ENCODE results near the gene CNR2.
"Not testable (repeated sequence)": the region's sequence is repeated elsewhere in the genome, so short reads cannot be mapped to it uniquely, and the experiment has no call there.

Gene CNR2

DNA sequence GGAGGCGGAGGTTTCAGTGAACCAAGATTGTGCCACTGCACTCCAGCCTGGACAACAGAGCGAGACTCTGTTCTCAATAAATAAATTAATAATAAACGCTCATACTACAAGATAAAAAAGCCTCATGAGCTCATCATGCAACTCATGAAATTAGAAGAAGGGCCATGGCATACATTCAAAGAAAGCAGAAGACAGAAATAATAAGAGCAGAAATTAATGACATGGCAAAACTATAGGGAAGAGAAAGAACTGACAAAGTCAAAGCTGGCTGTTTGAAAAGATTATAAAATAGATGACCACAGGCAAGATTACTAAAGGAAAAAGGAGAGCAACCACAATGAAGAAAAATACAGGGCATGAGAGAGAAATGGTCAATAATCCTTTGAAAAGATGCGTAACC is 30.4 kb downstream of the CNR2 start:
- Histone ChIP-seq H3K36me3 (ENCODE audit: insufficient read depth, low read length) (no peaks in the 10 kb centered on the region), H3K9ac (ENCODE audit: low read depth, low read length) (no peak overlapping the region), H3K4me1 (ENCODE audit: insufficient read depth, low read length) (no peaks in the 10 kb centered on the region), H3K9me3 (ENCODE audit: control insufficient read depth, insufficient read depth, low read length) (no peaks in the 10 kb centered on the region; the same call in 1 of the 2 replicates)

DNA sequence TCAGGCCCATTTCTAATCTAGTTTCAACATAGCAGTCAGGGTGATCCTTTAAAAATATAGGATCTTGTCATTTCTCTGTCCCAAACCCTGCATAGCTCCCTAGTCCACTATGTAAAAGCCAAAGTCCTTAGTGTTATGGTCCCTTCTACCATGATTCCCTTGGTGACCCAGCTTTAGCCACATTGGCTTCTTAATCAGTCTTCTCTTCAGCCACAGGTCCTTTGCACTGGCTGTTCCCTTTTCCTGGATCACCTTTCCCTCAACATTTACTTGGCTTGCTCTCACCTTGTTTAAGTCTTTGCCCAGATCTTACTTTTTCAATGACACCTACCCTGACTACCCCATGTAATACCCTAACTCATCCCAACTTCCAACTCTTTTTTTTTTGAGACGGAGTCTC is 33.4 kb downstream of the CNR2 start:
- Histone ChIP-seq H3K9ac (ENCODE audit: low read depth, low read length) (no peak overlapping the region), H3K9me3 (ENCODE audit: control insufficient read depth, insufficient read depth, low read length) (no peaks in the 10 kb centered on the region; the same call in 1 of the 2 replicates), H3K4me1 (ENCODE audit: insufficient read depth, low read length) (no peaks in the 10 kb centered on the region), H3K36me3 (ENCODE audit: insufficient read depth, low read length) (no peaks in the 10 kb centered on the region)

DNA sequence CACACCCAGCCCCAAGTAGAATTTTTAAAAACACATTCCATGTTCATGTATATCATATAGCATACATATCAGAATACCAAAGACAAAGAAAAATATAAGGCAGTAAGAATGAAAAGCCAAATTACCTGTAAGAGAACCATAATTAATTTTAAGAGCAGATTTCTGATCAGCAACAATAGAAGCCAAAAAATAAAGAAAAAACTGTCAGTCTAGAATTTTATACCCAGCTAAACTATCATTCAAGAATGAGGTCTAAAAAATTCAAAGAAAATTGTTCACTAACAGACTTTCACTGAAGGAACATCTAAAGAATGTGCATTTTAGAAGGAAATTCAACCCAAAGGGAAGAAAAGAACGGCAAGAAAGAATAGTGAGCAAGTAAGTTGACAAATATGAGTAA is 34.5 kb downstream of the CNR2 start:
- H3K36me3 ChIP-seq (ENCODE audit: insufficient read depth, low read length), result no peaks in the 10 kb centered on the region
- no peaks in the 10 kb centered on the region; the same call in 1 of the 2 replicates for H3K9me3 ChIP-seq (ENCODE audit: control insufficient read depth, insufficient read depth, low read length)
- H3K9ac ChIP-seq (ENCODE audit: low read depth, low read length), result no peak overlapping the region
- H3K4me1 ChIP-seq (ENCODE audit: insufficient read depth, low read length), result no peaks in the 10 kb centered on the region

DNA sequence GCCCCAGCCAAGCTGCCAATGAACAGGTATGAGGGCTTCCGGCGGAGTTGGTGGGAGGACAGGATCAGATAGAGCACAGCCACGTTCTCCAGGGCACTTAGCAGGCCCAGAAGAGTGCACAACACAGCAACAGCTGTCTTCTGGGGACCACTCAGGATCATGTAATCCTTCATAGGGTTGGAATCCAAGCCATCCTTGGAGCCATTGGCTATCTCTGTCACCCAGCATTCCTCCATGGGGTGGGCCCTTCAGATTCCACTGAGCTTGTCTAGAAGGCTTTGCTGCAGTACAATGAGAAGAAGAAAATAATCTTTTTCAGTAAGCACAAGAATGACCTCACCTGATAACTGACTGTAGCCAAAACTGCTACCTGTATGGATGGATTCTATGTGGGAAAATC is 37.8 kb downstream of the CNR2 start:
- H3K9me3 ChIP-seq (ENCODE audit: control insufficient read depth, insufficient read depth, low read length), result no peaks in the 10 kb centered on the region; the same call in 1 of the 2 replicates
- no peak overlapping the region for H3K9ac ChIP-seq (ENCODE audit: low read depth, low read length)
- no peaks in the 10 kb centered on the region for H3K4me1 ChIP-seq (ENCODE audit: insufficient read depth, low read length)
- no peaks in the 10 kb centered on the region for H3K36me3 ChIP-seq (ENCODE audit: insufficient read depth, low read length)

DNA sequence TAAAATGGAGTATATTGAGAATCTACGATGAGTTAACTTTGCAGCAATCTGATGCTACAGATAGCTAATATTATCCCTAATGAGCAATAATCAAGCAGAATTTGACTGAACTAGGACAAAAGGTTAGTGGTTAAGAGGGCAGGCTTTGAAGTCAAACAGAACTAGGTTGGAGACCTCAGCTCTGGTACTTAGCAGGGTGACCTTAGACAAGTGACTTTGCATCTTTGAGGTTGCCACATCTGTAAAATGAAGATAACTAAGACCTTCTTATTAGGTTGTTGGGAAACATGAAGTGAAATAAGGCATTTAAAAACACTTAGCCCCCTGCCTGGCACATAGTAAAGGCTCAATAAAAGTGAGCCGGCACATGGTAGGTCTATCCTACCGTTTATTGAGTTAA is 40.7 kb downstream of the CNR2 start:
- Histone ChIP-seq H3K4me1 (ENCODE audit: insufficient read depth, low read length) (no peaks in the 10 kb centered on the region), H3K9ac (ENCODE audit: low read depth, low read length) (no peak overlapping the region), H3K9me3 (ENCODE audit: control insufficient read depth, insufficient read depth, low read length) (no peaks in the 10 kb centered on the region), H3K36me3 (ENCODE audit: insufficient read depth, low read length) (no peaks in the 10 kb centered on the region)

DNA sequence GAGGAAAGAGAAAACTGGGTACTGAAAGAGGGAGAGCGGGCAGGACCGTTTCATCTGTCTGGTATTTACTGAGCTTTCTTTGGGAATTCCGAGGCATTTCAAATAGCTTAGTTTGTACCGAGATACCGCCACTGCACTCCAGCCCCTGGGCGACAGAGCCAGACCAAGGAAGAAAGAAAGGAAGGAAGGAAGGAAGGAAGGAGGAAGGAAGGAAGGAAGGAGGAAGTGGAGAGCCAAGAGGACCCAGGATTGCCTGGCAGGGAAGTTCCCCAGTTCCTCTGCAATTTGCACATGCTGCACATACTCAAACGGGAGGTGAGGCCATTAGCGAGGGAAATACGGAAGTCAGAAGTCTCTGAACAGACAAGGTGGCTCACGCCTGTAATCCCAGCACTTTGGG is 44.1 kb downstream of the CNR2 start:
- Histone ChIP-seq H3K9me3 (ENCODE audit: control insufficient read depth, insufficient read depth, low read length) (no peaks in the 10 kb centered on the region), H3K4me1 (ENCODE audit: insufficient read depth, low read length) (no peaks in the 10 kb centered on the region), H3K9ac (ENCODE audit: low read depth, low read length) (peak overlapping the region; percentile 83; the same call in 1 of the 2 replicates), H3K36me3 (ENCODE audit: insufficient read depth, low read length) (no peaks in the 10 kb centered on the region)

DNA sequence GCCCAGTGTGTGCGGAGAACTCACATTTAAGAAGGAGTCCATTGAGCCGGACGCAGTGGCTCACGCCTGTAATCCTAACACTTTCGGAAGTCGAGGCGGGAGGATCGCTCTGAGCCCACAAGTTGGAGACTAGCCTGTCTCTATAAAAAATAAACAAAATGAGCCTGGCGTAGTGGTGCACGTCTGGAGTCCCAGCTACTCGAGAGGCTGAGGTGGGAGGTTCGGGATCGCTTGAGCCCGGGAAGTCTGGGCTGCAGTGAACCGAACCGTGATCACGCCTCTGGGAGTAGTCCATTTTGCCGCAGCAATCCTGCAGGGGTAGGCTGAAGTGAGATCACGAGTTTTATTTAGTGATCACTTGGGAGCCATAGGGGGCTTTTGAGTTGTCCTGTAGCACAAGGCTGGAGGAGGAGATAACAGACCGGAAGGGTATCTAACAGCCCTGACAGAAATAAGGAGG is 44.6 kb downstream of the CNR2 start:
- peak overlapping the region; percentile 83; the same call in 1 of the 2 replicates for H3K9ac ChIP-seq (ENCODE audit: low read depth, low read length)
- H3K36me3 ChIP-seq (ENCODE audit: insufficient read depth, low read length), result no peaks in the 10 kb centered on the region
- no peaks in the 10 kb centered on the region for H3K4me1 ChIP-seq (ENCODE audit: insufficient read depth, low read length)
- no peaks in the 10 kb centered on the region for H3K9me3 ChIP-seq (ENCODE audit: control insufficient read depth, insufficient read depth, low read length)

DNA sequence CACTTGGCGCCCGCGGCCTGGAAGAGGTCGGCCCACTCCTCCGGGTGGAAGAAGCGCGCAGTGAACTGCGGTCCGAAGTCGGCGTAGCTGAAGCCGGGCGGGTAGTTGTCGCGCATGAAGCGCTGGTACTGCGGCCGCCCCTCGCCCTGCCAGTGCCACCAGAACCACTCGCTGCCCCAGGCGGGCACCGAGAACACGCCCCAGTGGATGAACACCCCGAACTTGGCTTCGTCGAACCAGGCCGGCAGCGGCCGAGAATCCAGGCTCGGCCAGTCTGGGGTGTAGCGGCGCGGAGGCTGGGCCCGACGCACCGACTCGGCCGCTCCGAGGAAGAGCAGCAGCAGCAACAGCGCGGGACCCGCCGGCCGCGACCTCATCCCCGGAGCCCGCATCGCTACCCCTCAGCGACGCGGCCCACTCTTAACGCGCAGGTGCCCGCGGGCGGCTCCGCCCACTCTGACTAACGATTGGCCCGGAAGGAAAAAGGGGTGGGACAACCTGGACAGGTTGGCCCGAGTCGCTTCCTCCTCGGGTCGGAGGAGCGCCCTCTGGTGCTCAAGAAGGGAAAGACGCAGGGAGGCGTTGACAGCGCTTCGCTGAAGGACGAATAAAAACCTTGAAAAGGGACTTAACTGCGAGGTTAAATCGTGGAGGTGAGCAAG is 45.1 kb downstream of the CNR2 start, which contains the start of gene FUCA1:
Gene FUCA1 (minus strand): TSS at position 396 of the 662 bp plus-strand sequence. CDS start 4 bp downstream, at position 392.
- H3K36me3 ChIP-seq (ENCODE audit: insufficient read depth, low read length), result no peaks in the 10 kb centered on the region
- H3K9ac ChIP-seq (ENCODE audit: low read depth, low read length), result peak within 1 kb of the TSS; percentile 83
- H3K4me1 ChIP-seq (ENCODE audit: insufficient read depth, low read length), result no peaks in the 10 kb centered on the region
- H3K9me3 ChIP-seq (ENCODE audit: control insufficient read depth, insufficient read depth, low read length), result no peaks in the 10 kb centered on the region

DNA sequence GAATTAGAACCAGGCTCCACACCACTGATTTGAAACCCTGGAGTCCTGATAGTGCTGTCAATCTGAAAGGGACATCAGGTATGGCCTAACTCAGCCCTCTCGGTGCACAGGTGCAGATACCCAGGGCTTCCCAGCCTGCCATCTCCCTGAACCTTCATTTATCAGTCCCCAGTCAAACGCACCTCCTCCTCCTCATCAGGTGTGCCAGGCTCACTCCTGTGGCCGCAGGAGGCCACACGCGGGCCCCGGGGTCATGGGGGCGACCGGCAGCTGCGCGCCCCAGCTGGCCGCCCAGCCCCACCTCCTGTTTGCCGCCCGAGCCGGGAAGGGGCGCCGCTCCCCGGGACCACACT is 45.6 kb downstream of the CNR2 start:
- no peaks in the 10 kb centered on the region for H3K9me3 ChIP-seq (ENCODE audit: control insufficient read depth, insufficient read depth, low read length)
- H3K9ac ChIP-seq (ENCODE audit: low read depth, low read length), result peak overlapping the region; percentile 83; the same call in 1 of the 2 replicates
- no peaks in the 10 kb centered on the region for H3K36me3 ChIP-seq (ENCODE audit: insufficient read depth, low read length)
- no peaks in the 10 kb centered on the region for H3K4me1 ChIP-seq (ENCODE audit: insufficient read depth, low read length)

DNA sequence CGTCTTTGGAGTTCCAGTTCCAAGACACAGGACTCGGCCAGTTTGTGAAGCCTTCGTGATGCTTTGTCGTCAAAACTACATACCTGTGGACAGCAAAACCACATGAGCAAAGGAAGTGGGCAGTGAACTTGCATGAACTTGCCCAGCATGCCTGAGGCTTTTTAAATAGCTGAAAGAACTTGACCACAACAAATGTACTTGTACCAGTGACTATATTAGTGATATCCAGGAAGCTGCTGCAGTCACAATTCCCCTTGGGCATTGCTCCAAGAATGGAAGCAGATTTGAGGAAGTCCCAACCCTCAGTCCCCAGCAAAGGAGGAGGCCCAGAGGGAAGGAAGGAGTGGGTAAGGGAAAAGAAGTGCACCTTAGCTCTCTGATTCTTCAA is 47.6 kb downstream of the CNR2 start:
- Histone ChIP-seq H3K36me3 (ENCODE audit: insufficient read depth, low read length) (no peaks in the 10 kb centered on the region), H3K4me1 (ENCODE audit: insufficient read depth, low read length) (no peaks in the 10 kb centered on the region), H3K9ac (ENCODE audit: low read depth, low read length) (no peak overlapping the region), H3K9me3 (ENCODE audit: control insufficient read depth, insufficient read depth, low read length) (no peaks in the 10 kb centered on the region)

DNA sequence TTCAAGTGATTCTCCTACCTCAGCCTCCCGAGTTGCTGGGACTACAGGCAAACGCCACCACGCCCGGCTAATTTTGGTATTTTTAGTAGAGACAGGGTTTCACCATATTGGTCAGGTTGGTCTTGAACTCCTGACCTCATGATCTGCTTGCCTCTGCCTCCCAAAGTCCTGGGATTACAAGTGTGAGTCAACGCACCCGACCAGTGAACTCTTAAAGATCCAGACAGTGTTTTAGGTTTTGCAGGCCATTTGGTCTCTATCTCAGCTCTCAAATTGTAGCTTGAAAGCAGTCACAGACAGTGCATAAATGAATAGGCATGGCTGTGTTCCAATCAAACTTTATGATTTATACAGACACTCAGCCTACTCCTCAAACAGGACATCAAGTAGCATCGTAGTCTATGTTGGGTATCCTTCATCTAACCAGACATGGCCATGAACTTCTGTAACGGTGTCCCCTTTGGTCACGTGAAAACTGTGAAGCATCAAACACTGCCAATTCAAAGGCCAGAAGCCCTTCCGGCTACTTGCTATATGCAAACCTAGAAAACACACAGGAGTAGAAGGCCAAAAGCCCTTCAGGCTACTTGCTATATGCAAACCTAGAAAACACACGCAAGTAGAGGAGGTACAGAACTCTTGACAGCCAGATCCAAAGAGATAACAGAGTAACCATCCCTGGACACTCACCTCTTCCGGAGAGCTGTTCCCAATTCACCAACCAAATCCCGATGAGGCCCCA is 48.2 kb downstream of the CNR2 start:
- H3K9ac ChIP-seq (ENCODE audit: low read depth, low read length), result no peak overlapping the region
- H3K9me3 ChIP-seq (ENCODE audit: control insufficient read depth, insufficient read depth, low read length), result no peaks in the 10 kb centered on the region
- H3K4me1 ChIP-seq (ENCODE audit: insufficient read depth, low read length), result no peaks in the 10 kb centered on the region
- H3K36me3 ChIP-seq (ENCODE audit: insufficient read depth, low read length), result no peaks in the 10 kb centered on the region

DNA sequence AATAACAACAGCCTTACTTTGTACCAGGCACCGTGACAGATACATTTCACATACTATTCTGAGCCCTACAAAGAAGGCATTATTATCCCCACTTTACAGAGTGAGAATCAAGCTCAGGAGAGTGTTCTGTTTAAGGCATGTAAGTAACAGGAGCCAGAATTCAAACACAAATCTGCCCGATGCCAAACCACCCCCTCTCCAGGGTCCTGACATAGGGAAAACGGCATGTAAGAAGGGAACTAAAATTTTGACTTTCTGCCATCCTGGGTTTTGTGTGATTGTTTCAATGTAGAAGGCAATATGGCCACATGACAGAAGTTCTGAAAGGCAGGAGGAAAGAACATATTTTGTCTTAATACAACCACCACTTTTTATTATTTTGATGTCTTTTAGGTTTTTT is 50.5 kb downstream of the CNR2 start:
- no peak overlapping the region for H3K9ac ChIP-seq (ENCODE audit: low read depth, low read length)
- no peaks in the 10 kb centered on the region for H3K9me3 ChIP-seq (ENCODE audit: control insufficient read depth, insufficient read depth, low read length)
- no peaks in the 10 kb centered on the region for H3K36me3 ChIP-seq (ENCODE audit: insufficient read depth, low read length)
- H3K4me1 ChIP-seq (ENCODE audit: insufficient read depth, low read length), result no peaks in the 10 kb centered on the region

DNA sequence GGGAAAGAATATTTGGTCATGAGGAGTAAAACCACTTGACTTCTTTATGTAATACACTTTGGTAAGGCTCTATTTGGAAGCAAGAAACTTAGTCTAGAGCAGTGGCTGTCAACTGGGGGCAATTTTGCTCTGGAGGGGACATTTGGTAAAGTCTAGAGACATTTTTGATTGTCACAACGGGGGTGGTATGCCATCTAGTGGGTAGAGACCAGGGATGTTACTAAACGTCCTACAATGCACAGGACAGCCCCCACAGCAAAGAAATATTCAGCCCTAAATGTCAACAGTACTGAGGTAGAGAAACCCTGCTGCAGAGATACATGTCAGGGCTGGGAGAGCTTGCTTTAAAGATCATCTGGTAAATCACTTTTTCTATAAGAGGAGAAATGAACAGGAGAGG is 58.6 kb downstream of the CNR2 start:
- Histone ChIP-seq H3K9ac (ENCODE audit: low read depth, low read length) (no peak overlapping the region), H3K4me1 (ENCODE audit: insufficient read depth, low read length) (no peaks in the 10 kb centered on the region), H3K36me3 (ENCODE audit: insufficient read depth, low read length) (no peaks in the 10 kb centered on the region), H3K9me3 (ENCODE audit: control insufficient read depth, insufficient read depth, low read length) (no peaks in the 10 kb centered on the region)

DNA sequence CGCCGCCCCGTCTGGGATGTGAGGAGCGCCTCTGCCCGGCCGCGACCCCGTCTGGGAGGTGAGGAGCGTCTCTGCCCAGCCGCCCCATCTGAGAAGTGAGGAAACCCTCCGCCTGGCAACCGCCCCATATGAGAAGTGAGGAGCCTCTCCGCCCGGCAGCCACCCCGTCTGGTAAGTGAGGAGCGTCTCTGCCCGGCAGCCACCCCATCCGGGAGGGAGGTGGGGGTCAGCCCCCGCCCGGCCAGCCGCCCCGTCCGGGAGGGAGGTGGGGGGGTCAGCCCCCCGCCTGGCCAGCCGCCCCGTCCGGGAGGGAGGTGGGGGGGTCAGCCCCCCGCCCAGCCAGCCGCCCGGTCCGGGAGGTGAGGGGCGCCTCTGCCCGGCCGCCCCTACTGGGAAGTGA is 60.0 kb downstream of the CNR2 start:
- H3K9ac ChIP-seq (ENCODE audit: low read depth, low read length); H3K9me3 ChIP-seq (ENCODE audit: control insufficient read depth, insufficient read depth, low read length); H3K4me1 ChIP-seq (ENCODE audit: insufficient read depth, low read length); H3K36me3 ChIP-seq (ENCODE audit: insufficient read depth, low read length): not testable (repeated sequence)

DNA sequence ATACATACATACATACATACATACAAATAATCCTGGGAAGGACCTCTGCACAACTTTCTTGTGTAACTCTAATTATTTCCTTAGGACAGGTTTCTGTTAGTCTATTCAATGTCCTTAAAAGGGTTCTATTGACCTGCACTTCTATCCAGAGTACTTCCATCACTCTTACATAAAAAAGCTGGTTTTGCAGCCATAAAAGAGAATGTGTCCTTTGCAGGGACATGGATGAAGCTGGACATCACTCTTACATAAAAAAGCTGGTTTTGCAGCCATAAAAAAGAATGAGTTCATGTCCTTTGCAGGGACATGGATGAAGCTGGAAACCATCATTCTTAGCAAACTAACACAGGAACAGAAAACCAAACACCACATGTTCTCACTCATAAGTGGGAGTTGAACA is 61.8 kb downstream of the CNR2 start:
- H3K9me3 ChIP-seq (ENCODE audit: control insufficient read depth, insufficient read depth, low read length); H3K9ac ChIP-seq (ENCODE audit: low read depth, low read length); H3K4me1 ChIP-seq (ENCODE audit: insufficient read depth, low read length); H3K36me3 ChIP-seq (ENCODE audit: insufficient read depth, low read length): not testable (repeated sequence)
